K562 (cell line): ENCODE results near the gene PSMD11.

ENCODE experiments used
- DACH1 ChIP-seq: fragments of 450-650 bp; IDR thresholded peaks from 2 replicates; pipeline ENCODE4 v1.6.1; 2018; ENCODE audit not compliant: partially characterized antibody
- DNMT1 ChIP-seq: fragments of 450-650 bp; IDR thresholded peaks from 2 replicates; pipeline ENCODE4 v1.6.1; 2016; ENCODE audit warnings: antibody characterized with exemption, mild to moderate bottlenecking
- HES1 ChIP-seq: fragments of 450-650 bp; IDR thresholded peaks from 2 replicates; pipeline ENCODE4 v1.6.1; 2016; ENCODE audit warnings: low read depth, mild to moderate bottlenecking, moderate library complexity
- POLR2B ChIP-seq: fragments of 450-650 bp; IDR thresholded peaks from 2 replicates; pipeline ENCODE4 v1.6.1; 2018; ENCODE audit warnings: low read depth; ENCODE audit not compliant: partially characterized antibody
- ZBTB17 ChIP-seq: fragments of 450-650 bp; formaldehyde crosslinking; IDR thresholded peaks from 2 replicates; pipeline ENCODE4 v1.4.0; 2020; ENCODE audit warnings: mild to moderate bottlenecking
- TF ChIP-seq, protein P1 (sequence below): fragments of 250-450 bp; sonication (Bioruptor Pico); IDR thresholded peaks from 2 replicates; pipeline ENCODE4 v1.8.0; 2021; ENCODE audit warnings: moderate library complexity, mild to moderate bottlenecking, inconsistent platforms
- TF ChIP-seq, protein P2 (sequence below): fragments of 250-450 bp; sonication (Bioruptor Pico); IDR thresholded peaks from 2 replicates; pipeline ENCODE4 v1.5.0; 2021; ENCODE audit warnings: mild to moderate bottlenecking, borderline replicate concordance
- TF ChIP-seq, protein P3 (sequence below): fragments of 450-650 bp; IDR thresholded peaks from 2 replicates; pipeline ENCODE4 v1.6.1; 2016
- TF ChIP-seq, protein P4 (sequence below), 3 experiments: IDR thresholded peaks in 2 of 3; conservative IDR thresholded peaks in 1 of 3; 2 replicates each; pipeline ENCODE4 v1.5.1; 2011 to 2012; ENCODE audit warnings: low read length in 3 of 3, mild to moderate bottlenecking in 3 of 3, control low read depth in 2 of 3, improper control_type of control experiment in 1 of 3, inconsistent platforms in 1 of 3, low read depth in 1 of 3, mixed read lengths in 1 of 3, moderate library complexity in 1 of 3; ENCODE audit not compliant: insufficient read depth in 2 of 3

GRCh38 chr17:32463304-32463703 is 19.0 kb downstream of the PSMD11 start:
- TF ChIP-seq, protein P1, sequence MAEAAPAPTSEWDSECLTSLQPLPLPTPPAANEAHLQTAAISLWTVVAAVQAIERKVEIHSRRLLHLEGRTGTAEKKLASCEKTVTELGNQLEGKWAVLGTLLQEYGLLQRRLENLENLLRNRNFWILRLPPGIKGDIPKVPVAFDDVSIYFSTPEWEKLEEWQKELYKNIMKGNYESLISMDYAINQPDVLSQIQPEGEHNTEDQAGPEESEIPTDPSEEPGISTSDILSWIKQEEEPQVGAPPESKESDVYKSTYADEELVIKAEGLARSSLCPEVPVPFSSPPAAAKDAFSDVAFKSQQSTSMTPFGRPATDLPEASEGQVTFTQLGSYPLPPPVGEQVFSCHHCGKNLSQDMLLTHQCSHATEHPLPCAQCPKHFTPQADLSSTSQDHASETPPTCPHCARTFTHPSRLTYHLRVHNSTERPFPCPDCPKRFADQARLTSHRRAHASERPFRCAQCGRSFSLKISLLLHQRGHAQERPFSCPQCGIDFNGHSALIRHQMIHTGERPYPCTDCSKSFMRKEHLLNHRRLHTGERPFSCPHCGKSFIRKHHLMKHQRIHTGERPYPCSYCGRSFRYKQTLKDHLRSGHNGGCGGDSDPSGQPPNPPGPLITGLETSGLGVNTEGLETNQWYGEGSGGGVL: no peak
- TF ChIP-seq POLR2B (no peak), HES1 (no peak), DNMT1 (no peak), DACH1 (no peak), ZBTB17 (CRISPR knock-in tag) (no peak)
- TF ChIP-seq, protein P2, sequence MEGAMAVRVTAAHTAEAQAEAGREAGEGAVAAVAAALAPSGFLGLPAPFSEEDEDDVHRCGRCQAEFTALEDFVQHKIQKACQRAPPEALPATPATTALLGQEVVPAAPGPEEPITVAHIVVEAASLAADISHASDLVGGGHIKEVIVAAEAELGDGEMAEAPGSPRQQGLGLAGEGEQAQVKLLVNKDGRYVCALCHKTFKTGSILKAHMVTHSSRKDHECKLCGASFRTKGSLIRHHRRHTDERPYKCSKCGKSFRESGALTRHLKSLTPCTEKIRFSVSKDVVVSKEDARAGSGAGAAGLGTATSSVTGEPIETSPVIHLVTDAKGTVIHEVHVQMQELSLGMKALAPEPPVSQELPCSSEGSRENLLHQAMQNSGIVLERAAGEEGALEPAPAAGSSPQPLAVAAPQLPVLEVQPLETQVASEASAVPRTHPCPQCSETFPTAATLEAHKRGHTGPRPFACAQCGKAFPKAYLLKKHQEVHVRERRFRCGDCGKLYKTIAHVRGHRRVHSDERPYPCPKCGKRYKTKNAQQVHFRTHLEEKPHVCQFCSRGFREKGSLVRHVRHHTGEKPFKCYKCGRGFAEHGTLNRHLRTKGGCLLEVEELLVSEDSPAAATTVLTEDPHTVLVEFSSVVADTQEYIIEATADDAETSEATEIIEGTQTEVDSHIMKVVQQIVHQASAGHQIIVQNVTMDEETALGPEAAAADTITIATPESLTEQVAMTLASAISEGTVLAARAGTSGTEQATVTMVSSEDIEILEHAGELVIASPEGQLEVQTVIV (CRISPR knock-in tag): no peak
- TF ChIP-seq, protein P3, sequence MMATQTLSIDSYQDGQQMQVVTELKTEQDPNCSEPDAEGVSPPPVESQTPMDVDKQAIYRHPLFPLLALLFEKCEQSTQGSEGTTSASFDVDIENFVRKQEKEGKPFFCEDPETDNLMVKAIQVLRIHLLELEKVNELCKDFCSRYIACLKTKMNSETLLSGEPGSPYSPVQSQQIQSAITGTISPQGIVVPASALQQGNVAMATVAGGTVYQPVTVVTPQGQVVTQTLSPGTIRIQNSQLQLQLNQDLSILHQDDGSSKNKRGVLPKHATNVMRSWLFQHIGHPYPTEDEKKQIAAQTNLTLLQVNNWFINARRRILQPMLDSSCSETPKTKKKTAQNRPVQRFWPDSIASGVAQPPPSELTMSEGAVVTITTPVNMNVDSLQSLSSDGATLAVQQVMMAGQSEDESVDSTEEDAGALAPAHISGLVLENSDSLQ: no peak
- TF ChIP-seq, protein P4, sequence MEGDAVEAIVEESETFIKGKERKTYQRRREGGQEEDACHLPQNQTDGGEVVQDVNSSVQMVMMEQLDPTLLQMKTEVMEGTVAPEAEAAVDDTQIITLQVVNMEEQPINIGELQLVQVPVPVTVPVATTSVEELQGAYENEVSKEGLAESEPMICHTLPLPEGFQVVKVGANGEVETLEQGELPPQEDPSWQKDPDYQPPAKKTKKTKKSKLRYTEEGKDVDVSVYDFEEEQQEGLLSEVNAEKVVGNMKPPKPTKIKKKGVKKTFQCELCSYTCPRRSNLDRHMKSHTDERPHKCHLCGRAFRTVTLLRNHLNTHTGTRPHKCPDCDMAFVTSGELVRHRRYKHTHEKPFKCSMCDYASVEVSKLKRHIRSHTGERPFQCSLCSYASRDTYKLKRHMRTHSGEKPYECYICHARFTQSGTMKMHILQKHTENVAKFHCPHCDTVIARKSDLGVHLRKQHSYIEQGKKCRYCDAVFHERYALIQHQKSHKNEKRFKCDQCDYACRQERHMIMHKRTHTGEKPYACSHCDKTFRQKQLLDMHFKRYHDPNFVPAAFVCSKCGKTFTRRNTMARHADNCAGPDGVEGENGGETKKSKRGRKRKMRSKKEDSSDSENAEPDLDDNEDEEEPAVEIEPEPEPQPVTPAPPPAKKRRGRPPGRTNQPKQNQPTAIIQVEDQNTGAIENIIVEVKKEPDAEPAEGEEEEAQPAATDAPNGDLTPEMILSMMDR (IDR thresholded peaks at IDR 0.05 in 2 of 3, conservative IDR thresholded peaks at IDR 0.05 in 1 of 3; ENCODE audit: insufficient read depth in 2 of 3, low read depth in 1 of 3, low read length in 3 of 3): no peak
